HG03097 (cell line): ENCODE results near the gene DES.

Experiments
- ATAC-seq: cut with Tn5 transposase; IDR thresholded peaks from one replicate; pipeline ENCODE4 v1.9.1; 2021; ENCODE audit not compliant: unreplicated experiment, low FRiP score

The DES gene

DNA sequence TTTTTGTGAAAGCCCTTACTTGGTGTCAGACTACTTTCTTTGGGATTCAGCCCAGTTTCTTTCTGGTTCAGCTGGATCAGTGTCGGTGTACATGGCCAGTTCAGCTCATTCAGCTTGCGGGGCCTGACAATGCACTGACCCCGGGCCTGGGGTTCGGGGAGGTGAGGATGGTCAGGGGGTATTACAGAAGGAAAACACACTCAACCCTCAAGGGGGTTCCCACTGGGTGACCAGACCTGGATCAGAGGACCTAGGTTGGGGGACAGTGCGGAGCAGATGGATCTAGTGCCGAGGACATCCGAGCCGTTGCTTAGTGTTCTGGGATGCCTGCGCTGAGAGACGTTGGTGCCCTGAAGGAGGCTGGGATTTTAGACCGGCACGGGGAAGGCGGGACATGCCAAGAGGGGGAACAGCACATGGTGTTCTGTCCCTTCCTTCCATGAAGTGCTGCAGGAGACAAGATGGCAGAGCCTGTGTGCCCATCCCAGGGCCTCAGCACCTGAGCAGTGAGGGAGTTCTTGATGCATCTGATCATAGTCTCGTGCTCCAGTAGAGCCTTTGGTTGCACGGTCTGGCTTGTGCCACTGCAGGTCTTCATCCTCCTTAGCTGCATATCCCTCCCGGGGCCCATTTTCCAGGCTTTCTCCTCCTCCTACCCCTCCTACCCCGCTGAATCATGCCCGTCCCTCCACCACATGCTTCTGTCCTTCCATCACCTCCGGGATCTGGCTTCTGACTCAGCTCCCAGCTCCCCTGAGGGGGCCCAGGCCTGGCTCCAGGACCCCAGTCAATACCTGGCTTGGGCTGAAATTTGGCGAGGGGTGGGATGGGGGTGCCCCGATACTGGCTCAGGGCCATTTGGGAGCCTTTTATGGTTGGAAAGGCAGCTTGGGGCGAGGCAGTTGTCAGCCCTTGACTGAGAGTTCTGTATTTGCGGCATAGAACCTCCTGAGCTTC lies 34.5 kb downstream of the DES start:
- no peak for ATAC-seq

DNA sequence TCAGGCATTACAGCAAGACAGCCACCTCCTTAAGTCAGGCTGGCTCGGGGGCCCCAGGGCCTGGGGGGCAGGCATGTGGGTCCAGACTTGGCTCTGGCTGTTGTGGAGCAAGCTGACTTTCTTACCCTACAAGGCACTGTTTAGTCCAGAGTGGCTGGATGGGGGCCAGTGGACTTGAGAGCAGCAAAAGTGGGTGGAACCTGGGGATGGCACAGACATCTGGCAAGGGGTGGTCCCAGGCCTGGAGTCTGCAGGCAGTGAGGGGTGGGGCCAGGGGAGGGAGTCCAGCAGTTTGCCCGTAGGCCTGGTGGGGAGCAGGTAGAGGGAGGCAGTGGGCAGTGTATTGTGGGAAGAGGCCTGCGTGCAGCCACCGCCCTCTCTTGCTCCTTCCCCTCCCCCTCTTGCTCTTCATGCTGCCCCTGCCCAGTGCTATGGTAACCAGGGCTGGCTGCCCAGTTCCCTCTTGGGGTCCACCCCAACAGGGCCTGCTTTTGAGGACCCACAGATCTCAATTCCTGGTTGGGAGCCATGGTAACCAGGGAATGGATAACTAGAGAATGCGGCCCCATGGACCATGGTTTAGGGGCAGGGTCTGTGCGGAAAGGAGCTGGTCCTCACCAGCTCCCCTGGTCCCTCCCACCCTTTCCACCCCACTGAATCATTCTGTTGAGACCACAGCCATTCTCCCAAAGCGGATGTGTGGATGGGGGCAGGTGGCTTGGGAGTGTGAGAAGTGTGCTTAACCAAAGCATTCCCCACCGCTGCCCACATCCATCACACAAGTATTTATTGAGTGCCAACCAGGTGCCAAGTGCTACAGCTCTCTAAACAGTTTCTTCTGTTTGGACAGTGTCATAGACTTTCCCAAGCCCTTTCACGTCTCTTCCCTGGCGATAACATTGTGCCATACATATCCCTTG lies 35.8 kb downstream of the DES start:
- ATAC-seq = no peak

DNA sequence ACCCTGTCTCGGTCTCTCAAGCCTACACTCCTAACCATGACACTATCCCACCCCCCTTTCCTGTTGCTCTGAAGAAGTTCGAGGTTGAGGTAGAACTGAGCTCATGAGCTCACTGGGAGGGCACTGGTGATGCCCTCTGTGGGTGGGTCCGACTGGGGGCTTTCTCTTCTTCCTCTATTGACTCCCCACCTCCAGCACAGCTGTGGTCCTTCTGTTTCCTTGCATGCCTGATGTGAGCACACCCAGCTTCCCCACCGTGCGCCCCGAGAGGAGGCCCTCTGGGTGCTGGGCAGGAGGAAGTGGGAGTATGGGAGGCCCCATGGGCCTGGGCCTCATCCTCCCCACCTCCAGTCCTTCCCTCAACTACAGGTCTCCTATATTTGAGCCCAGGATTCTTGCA lies 37.4 kb downstream of the DES start:
- ATAC-seq = no peak

DNA sequence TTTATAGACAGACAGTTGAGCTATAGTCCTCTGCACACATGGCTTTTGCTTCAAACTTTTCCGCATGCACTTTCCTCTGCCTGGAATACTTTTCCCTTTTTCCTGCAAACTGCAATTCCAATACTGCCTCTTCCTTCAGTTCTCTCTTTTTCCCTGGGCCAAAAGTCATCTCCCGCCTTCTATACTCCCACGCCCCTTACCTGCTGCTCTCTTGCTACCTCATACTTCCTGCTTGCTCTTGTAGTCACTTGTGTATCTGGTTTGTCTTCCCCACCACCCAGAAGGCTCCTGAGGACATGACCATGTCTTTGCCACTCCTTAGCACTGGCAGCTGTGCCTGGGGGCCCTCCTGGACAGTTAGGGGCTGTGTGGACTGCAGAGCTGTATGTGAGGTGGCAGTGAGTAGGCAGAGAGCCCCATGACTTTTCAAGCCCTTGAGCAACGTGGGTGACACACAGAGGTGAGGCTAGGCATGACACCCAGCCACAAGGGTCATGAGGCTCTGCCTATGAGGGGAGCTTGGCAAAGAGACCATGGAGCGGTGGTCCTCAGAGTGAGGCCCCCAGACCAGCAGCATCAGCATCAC lies 39.7 kb downstream of the DES start:
- no peak for ATAC-seq

DNA sequence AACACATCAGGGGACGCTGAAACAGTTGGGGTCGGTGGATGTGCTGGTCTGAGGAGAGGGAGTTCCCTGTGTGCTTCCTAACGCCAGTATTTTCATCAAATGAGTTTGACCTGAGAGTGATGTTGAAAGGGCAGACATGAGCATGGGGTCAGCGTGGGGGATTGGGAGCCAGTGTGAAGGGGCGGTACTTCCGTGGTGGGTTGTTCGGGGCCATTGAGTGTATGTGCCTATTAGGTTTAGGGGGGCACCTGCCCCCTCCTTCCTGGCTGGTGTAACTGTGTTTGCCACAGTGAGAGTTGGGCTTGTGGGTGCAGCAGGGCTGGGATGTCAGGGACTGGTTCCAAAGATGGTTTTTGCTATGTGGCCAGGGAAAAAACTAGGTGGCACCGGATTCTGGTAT lies 40.8 kb downstream of the DES start:
- ATAC-seq = no peak

DNA sequence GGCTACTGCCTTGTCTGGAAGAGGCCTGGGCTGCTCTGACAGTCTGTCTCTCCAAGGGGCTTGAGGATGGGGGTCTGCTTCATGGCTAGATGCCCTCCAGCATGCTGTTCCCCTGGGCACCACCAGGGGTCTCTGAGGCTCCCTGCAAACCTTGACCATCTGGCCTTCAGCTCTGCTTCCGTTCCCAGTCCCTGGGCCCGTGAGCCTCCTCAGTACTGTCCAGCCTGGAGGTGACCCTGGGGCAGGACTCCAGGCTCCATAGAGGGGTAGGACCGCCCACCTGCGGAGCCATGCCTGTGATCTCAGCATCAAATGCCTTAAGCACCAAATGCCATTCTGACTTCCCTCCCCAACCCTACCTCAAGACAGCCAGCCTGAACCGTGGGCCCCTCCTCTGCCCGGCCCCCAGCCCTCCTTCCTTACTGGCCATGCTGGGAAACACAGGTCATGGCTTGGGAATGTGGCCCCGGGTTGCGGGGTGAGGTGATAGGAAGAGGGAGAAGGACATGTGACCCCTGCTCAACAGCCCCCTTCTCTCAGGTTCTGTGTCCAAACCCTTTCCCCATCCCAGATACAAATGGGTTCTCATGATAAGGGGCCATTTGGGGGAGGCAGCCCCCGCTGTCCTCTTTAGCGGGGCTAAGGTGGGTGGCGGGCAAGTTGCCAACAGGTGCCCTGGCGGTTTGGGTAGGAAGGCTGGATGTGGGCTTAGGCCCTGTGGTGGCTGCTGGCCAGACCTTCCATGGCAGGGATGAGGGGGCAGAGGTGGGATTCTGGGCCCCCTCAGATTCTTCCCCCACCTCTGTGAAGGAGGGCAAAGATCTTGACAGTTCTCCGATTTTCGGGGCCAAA lies 41.5 kb downstream of the DES start:
- no peak for ATAC-seq

DNA sequence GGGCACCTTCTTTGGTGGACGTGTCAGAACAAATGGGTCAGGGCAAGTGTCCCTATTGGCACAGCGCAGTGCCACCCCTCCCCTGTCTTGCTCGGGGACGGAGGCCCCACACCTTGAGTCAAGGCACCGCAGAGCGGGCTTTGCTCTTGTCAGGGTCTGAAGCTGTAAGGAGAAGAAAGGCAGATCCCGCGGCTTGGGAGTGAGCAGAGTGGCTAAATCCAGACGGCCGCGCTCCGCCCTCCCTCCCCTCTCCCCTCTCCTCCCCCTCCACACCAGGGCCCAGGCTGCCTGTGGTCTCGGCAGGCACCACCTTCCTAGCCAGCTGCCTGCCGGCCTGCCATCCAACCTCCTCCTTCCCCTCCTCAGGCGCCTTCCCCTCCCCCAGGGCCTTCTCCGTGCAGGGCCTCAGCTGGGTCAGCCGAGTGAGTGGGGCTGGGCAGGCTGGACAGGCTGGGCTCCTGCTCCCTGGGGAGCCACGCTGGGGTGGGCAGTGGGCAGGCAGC lies 42.3 kb downstream of the DES start:
- no peak for ATAC-seq

DNA sequence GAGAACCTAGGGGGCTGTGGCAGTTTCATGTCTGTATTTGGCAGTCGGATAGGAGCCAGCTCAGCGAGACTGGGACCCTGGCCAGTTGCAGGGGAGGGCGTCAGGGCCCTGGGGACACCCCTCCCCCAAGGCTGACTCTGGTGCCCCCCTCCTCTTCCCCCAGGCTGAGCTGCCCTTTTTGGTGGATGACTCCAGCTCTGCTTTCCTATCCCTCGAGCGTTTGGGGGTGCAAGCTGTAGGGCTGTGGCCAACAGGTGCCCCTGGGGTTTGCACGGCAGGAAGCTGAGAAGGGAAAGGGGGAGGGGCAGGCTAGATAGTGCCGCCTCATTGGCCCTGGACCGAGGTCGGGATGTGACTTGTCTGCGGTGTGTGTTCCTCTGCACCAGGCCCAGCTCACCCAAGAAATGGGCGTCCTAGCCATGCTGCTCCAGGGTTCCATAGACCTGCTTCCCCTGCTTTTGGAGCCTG lies 42.9 kb downstream of the DES start:
- no peak for ATAC-seq

DNA sequence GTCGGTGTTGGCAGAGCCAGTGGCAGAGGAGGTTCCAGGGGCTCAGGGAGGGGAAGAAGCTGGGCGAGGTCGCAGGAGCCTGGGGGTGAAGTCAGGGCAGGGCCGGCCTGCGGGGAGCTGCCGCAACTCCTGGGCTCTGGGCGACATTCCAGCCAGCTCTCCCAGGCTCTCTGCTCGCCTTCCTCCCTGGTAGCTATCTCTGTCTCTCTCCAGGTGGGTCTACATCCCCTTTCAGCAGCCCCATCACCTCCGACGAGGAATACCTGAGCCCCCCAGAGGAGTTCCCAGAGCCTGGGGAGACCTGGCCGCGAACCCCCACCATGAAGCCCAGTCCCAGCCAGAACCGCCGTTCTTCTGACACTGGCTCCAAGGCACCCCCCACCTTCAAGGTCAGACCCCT lies 43.5 kb downstream of the DES start:
- no peak for ATAC-seq

DNA sequence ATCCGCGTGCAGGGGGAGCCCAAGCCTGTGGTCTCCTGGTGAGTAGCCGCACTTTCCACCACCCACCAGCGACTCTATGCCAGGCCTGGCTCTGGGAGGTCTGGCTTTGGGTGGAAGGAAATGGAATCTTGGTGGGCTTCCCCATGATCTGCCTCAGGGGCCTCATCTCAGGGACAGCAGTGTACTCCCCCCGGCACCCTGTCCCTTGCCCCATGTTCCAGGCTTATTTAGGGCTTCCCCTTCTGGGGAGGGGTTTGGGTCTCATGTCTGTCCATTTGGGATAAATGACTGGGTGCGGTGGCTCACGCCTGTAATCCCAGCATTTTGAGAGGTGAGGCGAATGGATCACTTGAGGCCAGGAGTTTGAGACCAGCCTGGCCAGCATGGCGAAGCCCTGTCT lies 44.2 kb downstream of the DES start:
- no peak for ATAC-seq

DNA sequence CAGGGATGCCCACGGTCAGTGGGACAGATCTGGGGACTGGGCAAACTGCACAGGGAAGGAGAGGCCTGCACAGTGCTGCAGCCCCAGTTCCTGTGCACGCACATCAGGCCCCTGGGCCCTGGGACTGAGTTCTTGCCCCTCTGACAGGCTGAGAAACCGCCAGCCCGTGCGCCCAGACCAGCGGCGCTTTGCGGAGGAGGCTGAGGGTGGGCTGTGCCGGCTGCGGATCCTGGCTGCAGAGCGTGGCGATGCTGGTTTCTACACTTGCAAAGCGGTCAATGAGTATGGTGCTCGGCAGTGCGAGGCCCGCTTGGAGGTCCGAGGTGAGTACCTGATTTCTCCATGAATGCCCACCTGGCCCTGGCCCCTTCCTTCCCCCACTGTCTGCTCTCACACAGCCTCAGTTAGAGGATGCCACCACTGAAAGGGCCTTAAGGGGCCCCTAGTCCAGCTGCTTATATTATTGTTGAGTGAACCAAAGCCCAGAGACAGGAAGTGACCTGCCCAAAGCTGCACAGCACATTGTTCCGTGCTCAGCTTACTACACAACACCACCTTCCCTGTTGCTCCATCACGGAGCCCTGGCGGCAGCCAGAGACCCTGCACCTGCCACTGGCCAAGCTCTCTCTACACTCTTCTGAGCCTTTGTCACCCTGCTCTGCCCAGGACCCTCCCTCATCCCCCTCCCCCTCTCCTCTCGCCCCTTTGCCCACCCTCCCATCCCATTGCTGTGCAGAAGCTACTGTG lies 46.3 kb downstream of the DES start:
- ATAC-seq = no peak

DNA sequence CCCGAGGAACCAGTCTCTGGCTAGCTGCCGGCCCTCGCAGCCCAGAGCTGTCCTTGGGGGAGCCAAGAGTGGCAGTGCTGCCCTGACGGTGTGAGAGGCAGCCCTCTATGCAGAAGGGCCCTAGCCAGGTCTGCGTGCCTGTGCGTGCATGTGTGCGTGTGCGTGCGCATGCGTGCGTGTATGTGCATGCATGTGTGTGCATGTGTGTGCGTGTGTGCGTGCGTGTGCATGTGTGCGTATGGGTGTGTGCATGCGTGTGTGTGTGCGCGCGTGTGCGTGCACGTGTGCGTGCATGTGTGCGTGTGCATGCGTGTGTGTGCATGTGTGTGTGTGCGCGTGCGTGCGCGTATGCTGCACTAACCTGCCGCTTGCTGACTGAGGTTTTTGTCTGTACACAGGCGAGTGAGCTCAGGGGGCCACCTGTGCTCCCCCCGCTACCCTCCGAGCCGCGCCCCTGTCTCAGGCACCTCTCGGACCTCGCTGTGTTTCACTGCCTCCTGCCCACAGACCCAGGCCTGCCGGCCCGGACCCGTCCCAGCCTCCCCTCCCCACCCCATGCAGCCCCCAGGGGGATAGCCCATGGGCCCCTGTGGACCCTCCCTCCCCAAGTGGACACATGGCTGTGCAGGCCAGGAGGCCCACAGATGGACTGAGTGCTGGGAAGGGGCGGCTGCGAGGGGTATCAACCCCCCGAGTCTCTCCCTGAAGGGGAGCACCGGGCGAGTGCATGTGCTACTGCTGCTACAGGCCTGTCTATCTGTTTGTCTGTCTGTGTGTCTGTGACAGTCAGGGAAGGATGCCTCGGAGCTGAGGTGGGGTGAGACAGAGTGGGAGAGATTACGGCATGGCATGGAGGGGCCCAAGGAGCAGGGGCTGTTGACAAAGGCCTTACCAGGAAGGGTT lies 47.7 kb downstream of the DES start:
- no peak for ATAC-seq

DNA sequence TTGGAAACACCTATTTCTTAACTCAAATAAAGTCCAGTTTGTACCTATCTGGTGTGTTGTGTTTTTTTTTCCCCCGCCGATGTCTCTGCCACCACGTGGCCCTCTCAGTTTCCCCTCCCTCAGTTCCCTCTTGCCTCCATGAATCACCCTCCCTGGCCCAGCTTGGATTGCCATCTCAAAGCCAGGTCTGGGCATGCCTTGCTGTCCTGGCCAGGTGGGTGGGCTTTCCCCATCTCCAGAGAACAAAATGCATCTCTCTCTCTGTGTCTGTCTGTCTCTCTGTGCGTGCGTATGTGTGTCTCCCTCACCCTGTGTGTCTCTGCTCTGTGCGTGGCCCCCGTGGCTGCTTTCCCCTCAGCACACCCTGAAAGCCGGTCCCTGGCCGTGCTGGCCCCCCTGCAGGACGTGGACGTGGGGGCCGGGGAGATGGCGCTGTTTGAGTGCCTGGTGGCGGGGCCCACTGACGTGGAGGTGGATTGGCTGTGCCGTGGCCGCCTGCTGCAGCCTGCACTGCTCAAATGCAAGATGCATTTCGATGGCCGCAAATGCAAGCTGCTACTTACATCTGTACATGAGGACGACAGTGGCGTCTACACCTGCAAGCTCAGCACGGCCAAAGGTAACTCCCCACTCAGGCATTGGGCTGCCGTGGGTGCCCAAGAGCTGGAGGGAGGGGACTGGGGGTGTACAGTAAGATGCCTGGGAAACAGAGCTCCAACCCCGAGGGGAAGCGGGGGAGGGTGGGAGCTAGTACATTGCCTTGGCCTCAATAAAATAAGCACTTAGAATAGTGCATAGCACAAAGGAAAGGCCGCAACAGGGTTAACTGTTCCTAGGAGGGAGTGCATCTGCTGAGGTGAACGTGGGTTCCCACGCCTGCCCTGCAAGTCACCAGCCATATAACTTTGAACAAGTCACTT lies 48.9 kb downstream of the DES start:
- ATAC-seq = no peak

DNA sequence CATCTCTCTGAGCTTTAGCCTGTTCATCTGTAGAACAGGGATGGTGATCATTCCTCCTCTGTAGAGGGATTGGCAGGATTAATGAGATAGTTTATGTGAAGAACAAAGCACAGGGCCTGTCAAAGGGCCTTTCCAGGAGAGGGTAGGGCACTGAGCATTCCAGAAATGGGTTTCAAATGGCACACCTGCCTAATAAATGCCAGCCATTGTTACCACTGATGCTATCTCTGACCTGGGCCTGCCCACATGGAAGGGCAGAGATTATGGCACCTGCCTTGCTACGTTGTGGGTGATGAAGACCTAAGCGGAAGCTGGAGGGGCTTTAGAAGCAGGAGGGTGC lies 49.5 kb downstream of the DES start:
- no peak for ATAC-seq

DNA sequence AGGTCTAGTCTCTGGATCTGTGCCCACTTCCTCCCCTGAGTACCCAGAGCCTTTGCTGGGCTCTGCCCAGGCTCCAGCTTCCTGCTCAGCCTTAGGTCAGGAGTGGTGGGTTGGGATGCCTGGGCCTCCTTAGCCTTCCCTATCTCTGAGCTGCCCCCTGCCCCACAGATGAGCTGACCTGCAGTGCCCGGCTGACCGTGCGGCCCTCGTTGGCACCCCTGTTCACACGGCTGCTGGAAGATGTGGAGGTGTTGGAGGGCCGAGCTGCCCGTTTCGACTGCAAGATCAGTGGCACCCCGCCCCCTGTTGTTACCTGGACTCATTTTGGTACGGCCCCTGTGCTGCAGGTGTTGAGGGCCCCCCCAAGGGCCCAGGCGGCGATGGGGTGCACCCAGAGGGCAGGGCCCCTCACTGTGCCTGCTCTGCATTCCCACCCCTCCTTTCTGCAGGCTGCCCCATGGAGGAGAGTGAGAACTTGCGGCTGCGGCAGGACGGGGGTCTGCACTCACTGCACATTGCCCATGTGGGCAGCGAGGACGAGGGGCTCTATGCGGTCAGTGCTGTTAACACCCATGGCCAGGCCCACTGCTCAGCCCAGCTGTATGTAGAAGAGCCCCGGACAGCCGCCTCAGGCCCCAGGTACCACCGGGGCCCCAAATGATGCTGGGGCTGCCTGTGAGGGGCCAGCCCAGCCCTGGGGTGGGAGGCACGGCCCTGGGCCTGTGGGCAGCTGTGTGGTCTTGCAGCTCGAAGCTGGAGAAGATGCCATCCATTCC lies 50.4 kb downstream of the DES start:
- ATAC-seq = no peak

DNA sequence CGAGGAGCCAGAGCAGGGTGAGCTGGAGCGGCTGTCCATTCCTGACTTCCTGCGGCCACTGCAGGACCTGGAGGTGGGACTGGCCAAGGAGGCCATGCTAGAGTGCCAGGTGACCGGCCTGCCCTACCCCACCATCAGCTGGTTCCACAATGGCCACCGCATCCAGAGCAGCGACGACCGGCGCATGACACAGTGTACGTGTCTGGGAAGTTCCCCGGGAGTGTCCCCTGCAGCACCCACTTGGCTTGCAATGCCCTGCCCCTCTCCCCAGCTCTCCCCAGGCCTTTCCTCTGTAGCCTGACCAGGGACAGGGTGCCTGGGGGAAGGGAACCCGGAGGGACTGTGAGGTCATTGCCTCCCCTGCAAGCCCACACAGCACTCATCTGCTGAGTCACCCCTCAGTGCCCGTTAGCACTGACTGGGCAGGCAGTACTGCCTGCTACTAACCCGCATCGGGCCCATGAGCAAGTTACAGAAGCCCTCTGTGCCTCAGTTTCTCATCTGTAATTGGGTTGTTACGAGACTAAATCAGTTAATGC lies 51.1 kb downstream of the DES start:
- ATAC-seq = no peak
